ENCODE measurements around the gene CLDN17.

The CLDN17 gene, protein sequence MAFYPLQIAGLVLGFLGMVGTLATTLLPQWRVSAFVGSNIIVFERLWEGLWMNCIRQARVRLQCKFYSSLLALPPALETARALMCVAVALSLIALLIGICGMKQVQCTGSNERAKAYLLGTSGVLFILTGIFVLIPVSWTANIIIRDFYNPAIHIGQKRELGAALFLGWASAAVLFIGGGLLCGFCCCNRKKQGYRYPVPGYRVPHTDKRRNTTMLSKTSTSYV

DNA sequence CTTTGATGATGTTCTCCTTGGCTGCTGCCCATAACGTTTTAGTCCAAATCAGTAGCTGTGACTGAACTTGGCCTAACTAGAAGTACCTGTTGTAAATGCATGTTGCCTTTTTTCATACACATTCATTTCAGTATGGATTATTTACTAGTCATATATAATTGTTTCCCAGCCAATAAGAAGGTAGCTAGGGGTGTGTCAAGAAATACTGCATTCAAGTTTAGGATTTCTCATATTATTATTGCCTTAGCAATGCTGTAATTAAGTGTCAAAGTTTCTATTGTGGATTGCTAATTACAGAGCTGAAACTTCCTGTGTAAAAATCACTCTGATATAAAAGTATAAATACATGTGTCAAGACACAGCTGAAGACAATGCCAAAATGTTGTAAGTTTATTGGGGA is at the start of gene CLDN17:
TSS of gene CLDN17 (minus strand) at position 101 of the 400 bp plus-strand sequence. CDS start 188 bp downstream, outside the sequence.
- no peak within 1 kb of the TSS for H3K4me3 ChIP-seq (ENCODE audit: low read depth, low read length)
- TF ChIP-seq, protein P1, sequence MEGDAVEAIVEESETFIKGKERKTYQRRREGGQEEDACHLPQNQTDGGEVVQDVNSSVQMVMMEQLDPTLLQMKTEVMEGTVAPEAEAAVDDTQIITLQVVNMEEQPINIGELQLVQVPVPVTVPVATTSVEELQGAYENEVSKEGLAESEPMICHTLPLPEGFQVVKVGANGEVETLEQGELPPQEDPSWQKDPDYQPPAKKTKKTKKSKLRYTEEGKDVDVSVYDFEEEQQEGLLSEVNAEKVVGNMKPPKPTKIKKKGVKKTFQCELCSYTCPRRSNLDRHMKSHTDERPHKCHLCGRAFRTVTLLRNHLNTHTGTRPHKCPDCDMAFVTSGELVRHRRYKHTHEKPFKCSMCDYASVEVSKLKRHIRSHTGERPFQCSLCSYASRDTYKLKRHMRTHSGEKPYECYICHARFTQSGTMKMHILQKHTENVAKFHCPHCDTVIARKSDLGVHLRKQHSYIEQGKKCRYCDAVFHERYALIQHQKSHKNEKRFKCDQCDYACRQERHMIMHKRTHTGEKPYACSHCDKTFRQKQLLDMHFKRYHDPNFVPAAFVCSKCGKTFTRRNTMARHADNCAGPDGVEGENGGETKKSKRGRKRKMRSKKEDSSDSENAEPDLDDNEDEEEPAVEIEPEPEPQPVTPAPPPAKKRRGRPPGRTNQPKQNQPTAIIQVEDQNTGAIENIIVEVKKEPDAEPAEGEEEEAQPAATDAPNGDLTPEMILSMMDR (IDR thresholded peaks at IDR 0.05; ENCODE audit: insufficient read depth, low read length, missing control alignments), result no peak
- ChIA-PET CTCF (no interaction called here), POLR2A (no interaction called here)
- no peak for DNase-seq (ENCODE audit: low read depth, low spot score)

DNA sequence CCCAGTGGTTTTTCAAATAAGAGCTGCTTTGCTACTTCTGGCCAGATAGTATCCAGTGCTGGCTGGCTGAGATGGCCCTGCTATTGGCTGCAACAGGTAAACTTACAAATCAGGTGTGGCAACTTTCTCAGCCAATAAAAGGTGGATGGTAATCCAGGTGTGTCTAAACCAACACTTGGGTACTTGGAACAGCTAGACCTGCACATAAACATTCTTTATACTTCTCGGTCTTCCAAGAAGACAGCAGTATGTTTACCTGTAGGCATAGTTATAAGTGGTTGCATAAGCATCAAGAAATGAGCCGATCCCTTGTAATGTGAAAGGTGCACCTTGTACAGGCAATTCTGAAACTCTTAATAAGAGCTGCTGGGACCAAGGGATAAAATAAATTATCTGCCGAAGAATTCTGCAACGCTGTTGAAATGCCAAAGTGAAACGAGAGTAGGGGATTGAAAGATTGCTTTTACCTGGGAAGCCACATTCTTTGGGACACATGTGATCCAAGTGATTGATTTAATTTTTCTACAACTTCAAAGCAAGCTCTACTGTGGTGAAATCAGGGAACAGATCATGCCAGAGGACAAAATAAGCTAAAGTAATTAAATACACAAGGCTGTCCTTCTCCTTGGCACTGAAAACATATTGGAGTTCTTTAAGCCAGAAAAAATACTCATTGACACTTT is 49.6 kb upstream of the CLDN17 start, which contains the start of gene CLDN8:
TSS of gene CLDN8 (minus strand) at position 57 of the 683 bp plus-strand sequence. CDS start 172 bp downstream, outside the sequence.
- TF ChIP-seq, protein P1 (IDR thresholded peaks at IDR 0.05; ENCODE audit: insufficient read depth, low read length, missing control alignments), result no peak
- DNase-seq (ENCODE audit: low read depth, low spot score), result no peak
- H3K4me3 ChIP-seq (ENCODE audit: low read depth, low read length), result no peak within 1 kb of the TSS
- CTCF ChIA-PET, result no interaction called here
- POLR2A ChIA-PET, result no interaction called here

DNA sequence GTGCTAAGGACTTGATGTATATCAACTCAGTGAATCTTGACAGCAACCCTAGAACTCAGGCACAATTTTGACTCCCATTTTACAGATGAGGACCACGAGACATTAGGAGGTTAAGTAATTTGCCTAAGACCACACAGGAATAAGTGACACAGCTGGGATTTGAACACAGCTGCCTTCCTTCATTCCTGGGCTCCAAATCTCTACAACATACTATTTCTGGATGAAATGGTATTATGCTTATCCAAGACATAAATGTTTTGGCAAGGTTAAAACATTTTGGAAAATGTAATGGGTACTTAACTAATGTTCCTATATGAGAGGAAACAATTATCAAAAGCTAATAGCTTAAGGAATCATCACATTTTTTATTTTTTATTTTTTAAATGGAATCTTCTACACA is 44.5 kb upstream of the CLDN17 start:
- ChIA-PET CTCF (no interaction called here), POLR2A (no interaction called here)
- DNase-seq (ENCODE audit: low read depth, low spot score), result no peak

DNA sequence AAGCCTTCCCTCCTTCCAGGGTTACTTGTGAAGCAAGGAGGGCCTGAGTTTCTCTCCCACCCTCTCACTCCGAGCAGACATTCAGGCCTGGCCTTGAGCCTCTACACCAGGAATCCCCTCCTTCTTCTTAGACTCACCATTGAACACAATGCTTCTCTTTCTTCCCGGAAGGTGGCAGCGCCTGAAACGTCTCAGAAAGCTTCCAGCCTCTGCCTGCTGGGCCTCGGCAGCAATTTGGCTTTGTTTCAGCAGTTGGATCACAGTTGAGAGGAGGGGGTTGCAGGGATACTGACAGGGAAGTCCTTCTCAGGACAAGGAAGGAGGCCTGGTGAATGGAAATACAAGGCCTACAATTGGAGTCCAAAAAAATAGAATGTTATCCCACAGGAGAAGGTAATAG is 43.0 kb upstream of the CLDN17 start:
- ChIA-PET CTCF (no interaction called here), POLR2A (no interaction called here)
- H3K4me3 ChIP-seq (ENCODE audit: low read depth, low read length), result no peak overlapping the region
- DNase-seq (ENCODE audit: low read depth, low spot score), result no peak
- TF ChIP-seq, protein P1 (IDR thresholded peaks at IDR 0.05; ENCODE audit: insufficient read depth, low read length, missing control alignments), result no peak

More for the DNA sequence above, 44.5 kb upstream of the CLDN17 start:
- no peak overlapping the region for H3K4me3 ChIP-seq (ENCODE audit: low read depth, low read length)
- TF ChIP-seq, protein P1 (IDR thresholded peaks at IDR 0.05; ENCODE audit: insufficient read depth, low read length, missing control alignments), result no peak

DNA sequence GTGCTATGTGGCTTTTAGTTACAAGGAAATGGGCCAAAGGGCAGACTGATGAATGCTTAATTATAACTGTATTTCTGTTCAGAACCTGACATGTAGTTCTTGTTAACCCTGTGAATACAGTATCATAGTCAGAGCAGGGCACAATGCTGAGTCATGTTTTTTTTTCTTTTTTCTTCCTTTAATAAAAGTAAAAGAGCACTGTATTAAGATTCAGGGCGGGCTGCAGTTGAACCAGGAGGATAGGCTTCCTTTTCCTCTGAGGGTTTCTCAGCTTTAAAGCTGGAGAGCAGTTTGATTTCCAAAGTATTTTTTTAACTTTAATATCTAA is 40.6 kb upstream of the CLDN17 start:
- DNase-seq (ENCODE audit: low read depth, low spot score), result no peak
- ChIA-PET CTCF (no interaction called here), POLR2A (no interaction called here)
- no peak overlapping the region for H3K4me3 ChIP-seq (ENCODE audit: low read depth, low read length)
- TF ChIP-seq, protein P1 (IDR thresholded peaks at IDR 0.05; ENCODE audit: insufficient read depth, low read length, missing control alignments), result no peak

DNA sequence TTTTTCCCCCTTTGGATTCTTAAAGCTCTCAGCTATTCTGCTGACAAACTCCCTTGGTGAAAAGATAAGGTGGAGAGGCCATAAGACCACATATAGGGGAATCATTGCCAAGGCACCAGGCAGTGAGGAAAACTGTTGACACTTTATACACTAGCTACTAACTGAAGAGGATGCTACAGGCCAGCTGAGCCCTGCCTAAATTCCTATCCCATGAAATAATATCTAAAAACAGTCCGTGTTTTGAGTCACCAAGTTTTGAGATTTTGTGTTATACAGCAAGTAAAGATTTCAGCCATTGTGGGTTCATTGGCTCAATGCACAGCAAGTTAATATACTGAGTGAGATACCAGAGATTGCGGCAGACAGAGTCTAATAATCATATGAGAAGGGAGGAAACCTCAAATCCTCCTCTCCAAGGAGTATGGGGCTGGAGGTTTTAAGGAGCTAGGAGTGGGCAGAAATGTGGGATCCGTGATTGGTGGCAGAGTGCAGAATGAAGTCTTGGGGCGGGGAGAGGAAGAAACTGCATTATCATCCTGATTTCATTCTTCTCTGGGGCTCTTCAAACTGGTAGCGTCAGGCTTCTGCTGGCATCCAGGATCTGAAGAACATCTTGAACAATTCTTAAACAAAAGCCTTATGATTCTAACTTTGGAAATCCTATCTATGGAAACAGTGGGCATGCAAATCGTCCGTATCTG is 40.1 kb upstream of the CLDN17 start:
- no peak for DNase-seq (ENCODE audit: low read depth, low spot score)
- no peak overlapping the region for H3K4me3 ChIP-seq (ENCODE audit: low read depth, low read length)
- CTCF ChIA-PET, result no interaction called here
- TF ChIP-seq, protein P1 (IDR thresholded peaks at IDR 0.05; ENCODE audit: insufficient read depth, low read length, missing control alignments), result no peak
- POLR2A ChIA-PET, result no interaction called here
